Measurements from ENCODE around the gene GBP3.
"Not testable (repeated sequence)": the region's sequence is repeated elsewhere in the genome, so short reads cannot be mapped to it uniquely, and the experiment has no call there.

Gene GBP3

GRCh38 chr1:89040315-89040626 is 17.6 kb upstream of the GBP3 start:
- DNase-seq (ENCODE audit: low read depth): no peak

- DNase-seq (ENCODE audit: low read depth): no peak
Observed at GRCh38 chr1:89037186-89037585, 14.5 kb upstream of the GBP3 start.

DNA sequence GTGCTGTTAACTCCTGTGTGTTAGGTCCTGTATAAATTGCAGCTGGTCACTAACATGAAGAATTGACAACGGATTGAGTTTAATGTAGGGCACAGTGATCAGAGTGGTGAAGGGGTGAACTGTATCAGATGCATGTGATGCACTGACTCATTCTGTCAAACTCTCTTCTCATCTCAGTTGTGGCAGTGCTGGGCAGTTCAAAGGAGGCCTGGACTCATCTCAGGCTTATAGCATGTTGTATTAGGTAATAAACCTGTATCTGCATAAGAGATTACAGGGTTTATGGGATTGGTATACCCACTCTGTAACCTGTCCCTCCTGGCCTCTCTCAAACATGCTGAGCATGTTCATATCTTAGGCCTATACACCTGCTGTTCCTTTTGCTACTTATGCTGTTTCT is 12.4 kb upstream of the GBP3 start:
- DNase-seq (ENCODE audit: low read depth): no peak

- not testable (repeated sequence) for DNase-seq (ENCODE audit: low read depth)
Observed at GRCh38 chr1:89034004-89034403, 11.3 kb upstream of the GBP3 start.

- not testable (repeated sequence) for DNase-seq (ENCODE audit: low read depth)
Observed at GRCh38 chr1:89029051-89029450, 6.4 kb upstream of the GBP3 start.

- no peak for DNase-seq (ENCODE audit: low read depth)
Observed at GRCh38 chr1:89025928-89026327, 3.3 kb upstream of the GBP3 start.

DNA sequence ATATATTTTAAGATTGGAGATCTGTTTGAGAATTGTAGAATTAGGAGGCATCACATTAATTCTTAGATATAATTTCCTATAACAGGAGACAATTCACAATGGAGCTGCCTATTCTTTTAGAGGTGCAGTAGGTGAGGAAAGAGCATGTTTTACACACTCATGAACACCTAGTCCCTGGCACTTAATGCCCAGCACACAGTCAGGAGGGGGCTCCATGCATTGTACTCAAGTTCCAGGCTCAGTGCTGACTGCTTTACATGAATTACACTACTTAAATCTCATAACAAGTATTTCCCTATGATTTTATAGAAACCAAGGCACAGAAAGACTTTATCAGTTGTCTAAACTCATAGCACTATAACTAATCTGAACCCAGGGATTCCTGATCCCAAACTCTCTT is 360 bp upstream of the GBP3 start:
- no peak for DNase-seq (ENCODE audit: low read depth)

GRCh38 chr1:89018318-89018717 is 4.3 kb downstream of the GBP3 start:
- DNase-seq (ENCODE audit: low read depth): not testable (repeated sequence)

DNA sequence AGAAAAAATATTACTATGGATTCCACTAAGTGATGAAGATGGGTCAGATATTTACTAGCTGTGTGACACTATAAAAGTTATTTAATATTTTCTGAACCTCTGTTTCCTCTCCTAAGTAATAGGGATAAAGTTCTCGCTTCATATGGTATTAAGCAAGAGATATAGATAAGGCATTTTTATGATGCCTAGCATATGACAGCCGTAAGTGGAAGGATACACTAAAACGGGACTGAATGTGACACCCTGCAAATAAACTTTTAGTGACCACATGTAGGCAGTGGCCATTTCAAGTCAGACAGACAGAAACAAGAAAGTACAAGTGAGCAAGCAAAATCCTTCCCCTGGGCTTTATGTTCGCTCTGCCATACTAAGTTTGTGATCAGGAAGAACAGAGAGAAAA is 14.2 kb downstream of the GBP3 start:
- DNase-seq (ENCODE audit: low read depth): no peak

DNA sequence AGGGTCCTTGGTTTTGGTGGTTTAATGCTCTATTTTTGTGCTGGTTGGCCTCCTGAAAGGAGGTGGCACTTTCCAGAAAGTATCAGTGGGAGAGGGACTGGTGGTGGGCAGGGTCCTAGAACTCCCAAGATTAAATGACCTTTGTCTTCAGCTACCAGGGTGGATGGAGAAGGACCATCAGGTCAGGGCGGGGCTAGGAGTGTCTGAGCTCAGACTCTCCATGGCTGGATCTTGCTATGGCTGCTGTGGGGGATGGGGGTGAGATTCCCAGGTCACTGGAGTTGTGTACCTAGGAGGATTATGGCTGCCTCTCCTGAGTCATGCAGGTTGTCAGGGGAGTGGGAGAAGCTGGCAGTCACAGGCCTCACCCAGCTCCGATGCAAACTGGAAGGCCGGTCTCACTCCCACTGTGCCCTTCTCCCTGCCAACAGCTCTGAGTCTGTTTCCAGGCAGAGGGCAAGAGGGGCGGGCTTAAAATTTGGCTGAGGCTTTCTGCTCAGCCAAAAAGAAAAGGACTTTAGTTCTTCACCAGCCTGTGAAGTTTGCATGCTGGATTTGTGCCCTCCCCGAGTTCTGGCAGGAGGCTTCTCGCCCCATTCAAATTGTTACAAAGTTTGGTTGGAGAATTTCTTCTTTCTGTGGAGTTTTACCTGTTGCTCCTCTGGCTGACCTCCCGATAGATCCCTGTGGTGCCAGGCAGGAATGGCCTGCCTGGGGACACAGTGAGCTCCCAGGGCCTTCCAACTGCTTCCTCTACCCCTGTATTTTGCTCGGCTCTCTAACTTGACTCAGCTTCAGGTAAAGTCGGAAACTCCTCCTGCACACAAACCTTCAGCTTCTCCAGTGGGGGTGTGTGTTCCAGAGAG is 17.1 kb downstream of the GBP3 start:
- DNase-seq (ENCODE audit: low read depth): no peak

- not testable (repeated sequence) for DNase-seq (ENCODE audit: low read depth)
Observed at GRCh38 chr1:89002176-89002575, 20.5 kb downstream of the GBP3 start.

GRCh38 chr1:89001510-89001909 is 21.2 kb downstream of the GBP3 start:
- DNase-seq (ENCODE audit: low read depth): no peak

- no peak for DNase-seq (ENCODE audit: low read depth)
Observed at GRCh38 chr1:88998716-88999115, 23.9 kb downstream of the GBP3 start.

DNA sequence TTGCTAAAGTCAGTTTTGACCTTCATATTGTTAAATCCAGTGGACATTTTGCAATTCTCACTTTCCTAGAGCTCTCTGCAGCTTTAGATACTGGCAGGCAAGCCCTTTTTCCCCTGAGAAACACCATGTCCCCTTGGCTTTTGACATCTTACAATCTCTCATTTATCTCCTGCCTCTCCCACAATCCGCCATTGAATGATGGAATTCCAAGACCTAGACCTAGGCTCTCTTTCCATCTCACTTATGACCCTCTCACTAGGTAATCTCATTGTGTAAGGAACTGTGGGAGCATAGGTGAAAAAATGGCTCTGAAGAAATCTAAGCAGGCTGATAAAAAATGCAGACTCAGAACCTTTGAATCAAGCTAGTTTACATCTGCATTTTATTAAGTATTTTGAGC is 32.2 kb downstream of the GBP3 start:
- no peak for DNase-seq (ENCODE audit: low read depth)

- DNase-seq (ENCODE audit: low read depth): no peak
Observed at GRCh38 chr1:88985692-88986091, 37.0 kb downstream of the GBP3 start.

GRCh38 chr1:88985032-88985431 is 37.6 kb downstream of the GBP3 start:
- DNase-seq (ENCODE audit: low read depth): no peak

DNA sequence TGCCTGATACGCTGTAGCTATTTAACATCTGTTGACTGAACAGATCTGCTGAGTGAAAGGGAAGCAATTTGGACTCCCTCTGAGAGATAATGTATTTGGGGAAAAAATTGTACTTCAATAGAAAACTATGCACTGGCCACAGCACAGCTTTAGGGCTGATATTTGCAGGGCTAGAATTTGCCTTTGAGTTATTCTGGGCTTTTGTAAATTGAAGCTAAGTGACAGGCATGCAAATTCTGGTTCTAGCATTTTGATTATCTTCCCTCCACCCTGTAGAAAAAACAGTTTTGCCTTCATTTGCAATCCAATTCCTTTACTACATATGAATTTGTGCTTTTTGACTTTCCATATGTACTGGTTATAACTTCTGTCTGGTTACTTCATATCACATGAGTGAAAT is 38.1 kb downstream of the GBP3 start:
- no peak for DNase-seq (ENCODE audit: low read depth)

DNA sequence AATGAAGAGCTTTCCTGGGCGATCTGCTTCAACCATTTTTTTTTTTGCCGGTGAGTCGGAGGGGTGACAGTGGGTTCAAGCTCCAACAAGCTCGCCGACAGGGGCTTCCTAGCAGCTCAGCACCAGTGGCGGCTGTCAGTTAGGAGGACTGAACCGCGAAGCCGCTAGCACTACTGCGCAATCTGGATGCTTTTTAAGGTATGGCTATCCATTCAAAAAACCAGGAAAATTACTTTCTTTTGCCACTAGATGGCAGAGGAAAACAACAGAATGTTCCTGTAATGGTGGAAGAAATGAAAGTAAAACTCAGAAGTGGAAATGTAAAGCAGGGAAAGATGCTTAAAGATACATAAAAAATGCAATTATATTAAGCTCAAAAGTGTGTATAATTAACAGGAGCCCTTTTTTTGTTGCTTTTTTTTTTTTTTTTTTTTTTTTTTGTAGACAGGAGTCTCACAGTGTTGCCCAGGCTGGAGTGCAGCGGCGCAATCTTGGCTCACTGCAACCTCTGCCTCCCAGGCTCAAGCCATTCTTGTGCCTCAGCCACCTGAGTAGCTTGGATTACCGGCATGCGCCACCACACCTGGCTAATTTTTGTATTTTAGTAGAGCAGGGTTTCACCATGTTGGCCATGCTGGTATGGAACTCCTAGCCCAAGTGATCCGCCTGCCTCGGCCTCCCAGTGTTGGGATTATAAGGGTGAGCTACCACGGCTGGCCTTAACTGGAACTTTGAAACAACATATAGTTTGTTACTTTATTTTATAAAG is 38.7 kb downstream of the GBP3 start:
- DNase-seq (ENCODE audit: low read depth): no peak

GRCh38 chr1:88982055-88982454 is 40.6 kb downstream of the GBP3 start:
- DNase-seq (ENCODE audit: low read depth): no peak

- DNase-seq (ENCODE audit: low read depth): not testable (repeated sequence)
Observed at GRCh38 chr1:88981506-88981905, 41.2 kb downstream of the GBP3 start.

DNA sequence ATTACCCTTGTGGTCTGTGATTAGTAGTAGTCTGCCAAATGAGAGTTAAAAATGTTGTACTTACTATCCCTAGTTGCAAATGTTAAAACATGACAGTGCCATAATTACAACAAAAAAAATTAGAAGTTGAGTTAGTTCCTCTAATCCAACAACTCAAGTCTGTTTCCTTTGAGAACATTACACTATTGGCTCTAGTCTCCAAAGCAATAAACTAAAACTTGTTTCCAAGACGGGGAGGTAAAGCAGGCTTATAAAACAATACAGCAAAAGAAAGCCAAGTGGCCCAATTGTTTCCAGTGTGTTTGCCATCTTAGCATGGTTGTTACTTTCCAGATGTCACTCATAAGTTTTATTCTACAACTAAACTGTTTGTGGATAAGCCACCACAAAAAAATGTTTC is 41.8 kb downstream of the GBP3 start:
- no peak for DNase-seq (ENCODE audit: low read depth)

DNA sequence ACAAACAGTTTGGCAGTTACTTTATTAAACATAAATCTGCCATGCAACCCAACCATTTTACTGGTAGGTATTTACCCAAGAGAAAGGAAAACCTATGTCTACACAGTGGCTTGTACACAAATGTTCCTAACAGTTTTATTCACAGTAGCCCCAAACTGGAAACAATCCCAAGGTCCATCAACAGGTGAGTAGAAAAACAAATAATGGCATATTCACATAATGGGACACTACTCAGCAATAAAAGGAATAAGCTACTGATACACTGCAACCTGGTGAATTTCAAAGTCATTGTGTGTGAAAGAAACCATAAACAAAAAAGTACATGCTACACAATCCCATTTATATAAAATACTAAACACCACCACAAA is 42.9 kb downstream of the GBP3 start:
- DNase-seq (ENCODE audit: low read depth): no peak

GRCh38 chr1:88979054-88979748 is 43.5 kb downstream of the GBP3 start:
- DNase-seq (ENCODE audit: low read depth): no peak

All from stimulated activated CD8-positive, alpha-beta memory T cell treated with anti-CD3 and anti-CD28 coated beads, Interleukin-12 subunit alpha, Interleukin-12 subunit beta, amount 100 ng/mL, for 1 hour (primary cell).